Measurements from ENCODE around the gene RRBP1.

- no peak for TF ChIP-seq CTCF (IDR thresholded peaks at IDR 0.05)
- TF ChIP-seq POLR2A (IDR thresholded peaks at IDR 0.05): no peak
- no peak for TF ChIP-seq POLR2AphosphoS5 (IDR thresholded peaks at IDR 0.05; ENCODE audit: insufficient read depth in 1 of 2, low read depth in 1 of 2)
These were observed 116.7 kb downstream of the RRBP1 start for GRCh38 chr20:17565169-17565845.

Measured in vagina (tissue), 2 donors.